Tibial artery (tissue), 4 donors: ENCODE data around the gene CCDC186.

ENCODE experiments used
- DNase-seq, 2 donors: peaks; one replicate each; pipeline ENCODE4 v3.0.0-alpha.2; 2019
- H3K27ac ChIP-seq, 2 donors: fragments of 200-600 bp; sonication (generic) in 1 of 2; 1 replicate in 1 of 2; 2 replicates in 1 of 2; pipeline ENCODE4 v1.5.1; 2018 to 2019; ENCODE audit warnings: mild to moderate bottlenecking in 1 of 2
- H3K27me3 ChIP-seq, 2 donors: fragments of 200-600 bp; sonication (generic) in 1 of 2; one replicate each; pipeline versions ENCODE4 v1.5.1 to v1.6.0; 2016 to 2019
- H3K36me3 ChIP-seq, 3 donors: fragments of 200-600 bp; sonication (generic) in 2 of 3; one replicate each; pipeline ENCODE4 v1.5.1; 2016 to 2019; ENCODE audit warnings: mild to moderate bottlenecking in 2 of 3
- H3K4me1 ChIP-seq, 4 donors: fragments of 200-600 bp; sonication (generic) in 2 of 4; 1 replicate in 3 of 4; 2 replicates in 1 of 4; pipeline ENCODE4 v1.5.1; 2016 to 2019
- H3K4me3 ChIP-seq, 2 donors: fragments of 200-600 bp; sonication (generic) in 1 of 2; 1 replicate in 1 of 2; 2 replicates in 1 of 2; pipeline ENCODE4 v1.5.1; 2018 to 2019; ENCODE audit warnings: mild to moderate bottlenecking in 2 of 2
- H3K9me3 ChIP-seq, 3 donors: fragments of 200-600 bp; sonication (generic) in 1 of 3; one replicate each; pipeline ENCODE4 v1.5.1; 2016 to 2019
- CTCF ChIP-seq, 2 experiments: fragments of 200-600 bp in 1 of 2; fragments of 450-650 bp in 1 of 2; IDR thresholded peaks; one replicate each; pipeline ENCODE4 v1.5.1; 2017 to 2019; ENCODE audit warnings: antibody characterized with exemption in 2 of 2, mild to moderate bottlenecking in 1 of 2, moderate library complexity in 1 of 2
- intact Hi-C: fragments of 100-400 bp; cut with DNase I; formaldehyde crosslinking; loops from one replicate; pipeline ENCODE4 v1.15.0; 2023; ENCODE audit warnings: low total_unique reads

CCDC186 gene

GRCh38 chr10:114174695-114175188 is 739 bp upstream of the CCDC186 start:
- Histone ChIP-seq H3K27ac (peak overlapping the region; percentile 86 to 92), H3K27me3 (no peaks in the 10 kb centered on the region), H3K9me3 (no peaks in the 10 kb centered on the region), H3K4me1 (peaks cover 0 to 12% (median 2%) of the 10 kb centered on the region in 4 donors), H3K4me3 (peak overlapping the region; percentile 77 to 87), H3K36me3 (no peaks in the 10 kb centered on the region)
- TF ChIP-seq CTCF (IDR thresholded peaks at IDR 0.05): no peak
- peak; percentile 71 to 73 for DNase-seq
- intact Hi-C loops: no loop called here

- no peak for TF ChIP-seq CTCF (IDR thresholded peaks at IDR 0.05)
- Histone ChIP-seq H3K4me3 (peak overlapping the region; percentile 77 to 87), H3K27ac (peak overlapping the region; percentile 86 to 92), H3K27me3 (no peaks in the 10 kb centered on the region), H3K9me3 (peaks cover 0 to 4% (median under 1%) of the 10 kb centered on the region in 3 donors), H3K36me3 (peaks cover 0 to 4% (median 0%) of the 10 kb centered on the region in 3 donors), H3K4me1 (peaks cover 0 to 12% (median 2%) of the 10 kb centered on the region in 4 donors)
- no peak for DNase-seq
- intact Hi-C loops: no loop called here
Observed at GRCh38 chr10:114173603-114173920, 441 bp downstream of the CCDC186 start.

- Histone ChIP-seq H3K4me3 (peak overlapping the region; percentile 77 to 87), H3K27ac (peak overlapping the region; percentile 86 to 92), H3K36me3 (peaks cover 0 to 6% (median 0%) of the 10 kb centered on the region in 3 donors), H3K4me1 (peaks cover 0 to 12% (median 2%) of the 10 kb centered on the region in 4 donors), H3K9me3 (peaks cover 0 to 10% (median 3%) of the 10 kb centered on the region in 3 donors), H3K27me3 (no peaks in the 10 kb centered on the region)
- no peak for TF ChIP-seq CTCF (IDR thresholded peaks at IDR 0.05)
- intact Hi-C loops: no loop called here
- DNase-seq: no peak
Observed at GRCh38 chr10:114172776-114173602, 1.0 kb downstream of the CCDC186 start.

GRCh38 chr10:114172216-114172615 is 1.8 kb downstream of the CCDC186 start:
- H3K36me3 ChIP-seq: peaks cover 0 to 6% (median 0%) of the 10 kb centered on the region in 3 donors
- no peak for TF ChIP-seq CTCF (IDR thresholded peaks at IDR 0.05)
- intact Hi-C loops: no loop called here
- DNase-seq: no peak
- peak overlapping the region in 1 of 2 donors; percentile 92 for H3K27ac ChIP-seq
- H3K4me3 ChIP-seq: peak overlapping the region; percentile 77 to 87
- H3K27me3 ChIP-seq: no peaks in the 10 kb centered on the region
- peaks cover 0 to 12% (median 2%) of the 10 kb centered on the region in 4 donors for H3K4me1 ChIP-seq
- peaks cover 0 to 10% (median 3%) of the 10 kb centered on the region in 3 donors for H3K9me3 ChIP-seq

- peaks cover 0 to 6% (median 0%) of the 10 kb centered on the region in 3 donors for H3K36me3 ChIP-seq
- H3K9me3 ChIP-seq: peaks cover 0 to 10% (median 3%) of the 10 kb centered on the region in 3 donors
- H3K27me3 ChIP-seq: no peaks in the 10 kb centered on the region
- H3K27ac ChIP-seq: no peak overlapping the region
- intact Hi-C loops: no loop called here
- no peak for TF ChIP-seq CTCF (IDR thresholded peaks at IDR 0.05)
- H3K4me3 ChIP-seq: no peak overlapping the region
- DNase-seq: no peak
- peaks cover 0 to 24% (median 3%) of the 10 kb centered on the region in 4 donors for H3K4me1 ChIP-seq
Observed at GRCh38 chr10:114168450-114169009, 5.5 kb downstream of the CCDC186 start.
